ENCODE results near the gene GCK. TPM values are rescaled to one million over a fixed set of nuclear protein-coding genes. Genes with fewer than 3 reads are reported as not detected.

GCK gene
- total and polyA plus RNA-seq, 2 of the 13 experiments (the other 11 are each of a cell fraction or from before 2014, with no cell fraction given): not detected

DNA sequence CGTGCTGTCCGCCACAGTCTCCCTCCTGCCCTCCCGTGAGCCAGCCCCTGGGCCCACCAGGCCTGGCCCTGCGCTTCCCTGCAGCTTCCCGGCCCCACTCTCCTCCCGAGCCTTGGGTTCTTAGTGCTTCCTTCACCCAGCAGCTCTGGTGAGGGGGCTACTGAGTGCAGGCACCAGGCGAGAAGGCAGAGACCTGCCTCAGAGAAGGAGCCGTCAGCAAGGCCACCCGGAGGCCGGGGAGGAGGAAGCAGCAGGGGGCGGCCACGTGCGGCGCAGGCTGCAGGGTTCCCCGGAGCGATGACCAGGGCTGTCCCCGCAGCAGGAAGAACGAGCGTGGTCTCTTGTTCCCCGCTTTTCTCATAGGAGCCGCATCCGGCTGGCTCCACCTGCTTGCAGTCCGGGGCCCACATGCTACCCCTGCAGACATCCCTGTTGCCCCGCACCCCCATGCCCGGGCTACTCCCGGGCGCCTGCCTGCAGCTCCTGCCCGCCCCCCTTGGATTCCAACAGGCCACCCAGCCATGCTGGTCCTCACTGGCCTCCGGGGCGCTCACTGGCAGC lies 32.1 kb upstream of the GCK start (continued):
- TF ChIP-seq, protein P1, sequence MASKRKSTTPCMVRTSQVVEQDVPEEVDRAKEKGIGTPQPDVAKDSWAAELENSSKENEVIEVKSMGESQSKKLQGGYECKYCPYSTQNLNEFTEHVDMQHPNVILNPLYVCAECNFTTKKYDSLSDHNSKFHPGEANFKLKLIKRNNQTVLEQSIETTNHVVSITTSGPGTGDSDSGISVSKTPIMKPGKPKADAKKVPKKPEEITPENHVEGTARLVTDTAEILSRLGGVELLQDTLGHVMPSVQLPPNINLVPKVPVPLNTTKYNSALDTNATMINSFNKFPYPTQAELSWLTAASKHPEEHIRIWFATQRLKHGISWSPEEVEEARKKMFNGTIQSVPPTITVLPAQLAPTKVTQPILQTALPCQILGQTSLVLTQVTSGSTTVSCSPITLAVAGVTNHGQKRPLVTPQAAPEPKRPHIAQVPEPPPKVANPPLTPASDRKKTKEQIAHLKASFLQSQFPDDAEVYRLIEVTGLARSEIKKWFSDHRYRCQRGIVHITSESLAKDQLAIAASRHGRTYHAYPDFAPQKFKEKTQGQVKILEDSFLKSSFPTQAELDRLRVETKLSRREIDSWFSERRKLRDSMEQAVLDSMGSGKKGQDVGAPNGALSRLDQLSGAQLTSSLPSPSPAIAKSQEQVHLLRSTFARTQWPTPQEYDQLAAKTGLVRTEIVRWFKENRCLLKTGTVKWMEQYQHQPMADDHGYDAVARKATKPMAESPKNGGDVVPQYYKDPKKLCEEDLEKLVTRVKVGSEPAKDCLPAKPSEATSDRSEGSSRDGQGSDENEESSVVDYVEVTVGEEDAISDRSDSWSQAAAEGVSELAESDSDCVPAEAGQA (IDR thresholded peaks at IDR 0.05; ENCODE audit: low read depth): 0 out of 2 replicates have a peak, but pooled peaks have one; percentile 35
- TF ChIP-seq, protein P1 (CRISPR knock-in tag; IDR thresholded peaks at IDR 0.05; ENCODE audit: borderline replicate concordance): peak; percentile 96; the same call in 1 of the 2 replicates
- TF ChIP-seq TOE1 (CRISPR knock-in tag; IDR thresholded peaks at IDR 0.05) (no peak), BHLHE40 (IDR thresholded peaks at IDR 0.05; ENCODE audit: low read length) (peak; percentile 70; the same call in 1 of the 2 replicates), ZNF724P (CRISPR knock-in tag; IDR thresholded peaks at IDR 0.05; ENCODE audit: borderline replicate concordance) (0 out of 2 replicates have a peak, but pooled peaks have one; percentile 65), GATA4 (IDR thresholded peaks at IDR 0.05; ENCODE audit: borderline replicate concordance, low read depth) (no peak), ZBTB7A (CRISPR knock-in tag; IDR thresholded peaks at IDR 0.05) (peak; percentile 80), ZNF20 (CRISPR knock-in tag; IDR thresholded peaks at IDR 0.05) (no peak), ZNF567 (CRISPR knock-in tag; IDR thresholded peaks at IDR 0.05; ENCODE audit: borderline replicate concordance) (no peak)
- TF ChIP-seq, protein P2, sequence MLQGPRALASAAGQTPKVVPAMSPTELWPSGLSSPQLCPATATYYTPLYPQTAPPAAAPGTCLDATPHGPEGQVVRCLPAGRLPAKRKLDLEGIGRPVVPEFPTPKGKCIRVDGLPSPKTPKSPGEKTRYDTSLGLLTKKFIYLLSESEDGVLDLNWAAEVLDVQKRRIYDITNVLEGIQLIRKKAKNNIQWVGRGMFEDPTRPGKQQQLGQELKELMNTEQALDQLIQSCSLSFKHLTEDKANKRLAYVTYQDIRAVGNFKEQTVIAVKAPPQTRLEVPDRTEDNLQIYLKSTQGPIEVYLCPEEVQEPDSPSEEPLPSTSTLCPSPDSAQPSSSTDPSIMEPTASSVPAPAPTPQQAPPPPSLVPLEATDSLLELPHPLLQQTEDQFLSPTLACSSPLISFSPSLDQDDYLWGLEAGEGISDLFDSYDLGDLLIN (CRISPR knock-in tag; IDR thresholded peaks at IDR 0.05; ENCODE audit: borderline replicate concordance): no peak
- TF ChIP-seq, protein P3, sequence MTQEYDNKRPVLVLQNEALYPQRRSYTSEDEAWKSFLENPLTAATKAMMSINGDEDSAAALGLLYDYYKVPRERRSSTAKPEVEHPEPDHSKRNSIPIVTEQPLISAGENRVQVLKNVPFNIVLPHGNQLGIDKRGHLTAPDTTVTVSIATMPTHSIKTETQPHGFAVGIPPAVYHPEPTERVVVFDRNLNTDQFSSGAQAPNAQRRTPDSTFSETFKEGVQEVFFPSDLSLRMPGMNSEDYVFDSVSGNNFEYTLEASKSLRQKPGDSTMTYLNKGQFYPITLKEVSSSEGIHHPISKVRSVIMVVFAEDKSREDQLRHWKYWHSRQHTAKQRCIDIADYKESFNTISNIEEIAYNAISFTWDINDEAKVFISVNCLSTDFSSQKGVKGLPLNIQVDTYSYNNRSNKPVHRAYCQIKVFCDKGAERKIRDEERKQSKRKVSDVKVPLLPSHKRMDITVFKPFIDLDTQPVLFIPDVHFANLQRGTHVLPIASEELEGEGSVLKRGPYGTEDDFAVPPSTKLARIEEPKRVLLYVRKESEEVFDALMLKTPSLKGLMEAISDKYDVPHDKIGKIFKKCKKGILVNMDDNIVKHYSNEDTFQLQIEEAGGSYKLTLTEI (CRISPR knock-in tag; conservative IDR thresholded peaks at IDR 0.05): no peak
- TF ChIP-seq, protein P4, sequence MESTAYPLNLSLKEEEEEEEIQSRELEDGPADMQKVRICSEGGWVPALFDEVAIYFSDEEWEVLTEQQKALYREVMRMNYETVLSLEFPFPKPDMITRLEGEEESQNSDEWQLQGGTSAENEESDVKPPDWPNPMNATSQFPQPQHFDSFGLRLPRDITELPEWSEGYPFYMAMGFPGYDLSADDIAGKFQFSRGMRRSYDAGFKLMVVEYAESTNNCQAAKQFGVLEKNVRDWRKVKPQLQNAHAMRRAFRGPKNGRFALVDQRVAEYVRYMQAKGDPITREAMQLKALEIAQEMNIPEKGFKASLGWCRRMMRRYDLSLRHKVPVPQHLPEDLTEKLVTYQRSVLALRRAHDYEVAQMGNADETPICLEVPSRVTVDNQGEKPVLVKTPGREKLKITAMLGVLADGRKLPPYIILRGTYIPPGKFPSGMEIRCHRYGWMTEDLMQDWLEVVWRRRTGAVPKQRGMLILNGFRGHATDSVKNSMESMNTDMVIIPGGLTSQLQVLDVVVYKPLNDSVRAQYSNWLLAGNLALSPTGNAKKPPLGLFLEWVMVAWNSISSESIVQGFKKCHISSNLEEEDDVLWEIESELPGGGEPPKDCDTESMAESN (CRISPR knock-in tag; conservative IDR thresholded peaks at IDR 0.05): peak; percentile 60; the same call in 1 of the 2 replicates
- TF ChIP-seq, protein P5, sequence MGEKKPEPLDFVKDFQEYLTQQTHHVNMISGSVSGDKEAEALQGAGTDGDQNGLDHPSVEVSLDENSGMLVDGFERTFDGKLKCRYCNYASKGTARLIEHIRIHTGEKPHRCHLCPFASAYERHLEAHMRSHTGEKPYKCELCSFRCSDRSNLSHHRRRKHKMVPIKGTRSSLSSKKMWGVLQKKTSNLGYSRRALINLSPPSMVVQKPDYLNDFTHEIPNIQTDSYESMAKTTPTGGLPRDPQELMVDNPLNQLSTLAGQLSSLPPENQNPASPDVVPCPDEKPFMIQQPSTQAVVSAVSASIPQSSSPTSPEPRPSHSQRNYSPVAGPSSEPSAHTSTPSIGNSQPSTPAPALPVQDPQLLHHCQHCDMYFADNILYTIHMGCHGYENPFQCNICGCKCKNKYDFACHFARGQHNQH (CRISPR knock-in tag; IDR thresholded peaks at IDR 0.05): no peak; the same call in 1 of the 2 replicates
- TF ChIP-seq, protein P6, sequence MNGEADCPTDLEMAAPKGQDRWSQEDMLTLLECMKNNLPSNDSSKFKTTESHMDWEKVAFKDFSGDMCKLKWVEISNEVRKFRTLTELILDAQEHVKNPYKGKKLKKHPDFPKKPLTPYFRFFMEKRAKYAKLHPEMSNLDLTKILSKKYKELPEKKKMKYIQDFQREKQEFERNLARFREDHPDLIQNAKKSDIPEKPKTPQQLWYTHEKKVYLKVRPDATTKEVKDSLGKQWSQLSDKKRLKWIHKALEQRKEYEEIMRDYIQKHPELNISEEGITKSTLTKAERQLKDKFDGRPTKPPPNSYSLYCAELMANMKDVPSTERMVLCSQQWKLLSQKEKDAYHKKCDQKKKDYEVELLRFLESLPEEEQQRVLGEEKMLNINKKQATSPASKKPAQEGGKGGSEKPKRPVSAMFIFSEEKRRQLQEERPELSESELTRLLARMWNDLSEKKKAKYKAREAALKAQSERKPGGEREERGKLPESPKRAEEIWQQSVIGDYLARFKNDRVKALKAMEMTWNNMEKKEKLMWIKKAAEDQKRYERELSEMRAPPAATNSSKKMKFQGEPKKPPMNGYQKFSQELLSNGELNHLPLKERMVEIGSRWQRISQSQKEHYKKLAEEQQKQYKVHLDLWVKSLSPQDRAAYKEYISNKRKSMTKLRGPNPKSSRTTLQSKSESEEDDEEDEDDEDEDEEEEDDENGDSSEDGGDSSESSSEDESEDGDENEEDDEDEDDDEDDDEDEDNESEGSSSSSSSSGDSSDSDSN (CRISPR knock-in tag; IDR thresholded peaks at IDR 0.05): peak; percentile 85

Data from HepG2 (cell line).